Left ventricle myocardium superior (tissue), 1 donor: ENCODE results near the gene U2AF2. TPM values are rescaled to one million over a fixed set of nuclear protein-coding genes. Genes with fewer than 3 reads are reported as not detected.
"Not testable (repeated sequence)": the region's sequence is repeated elsewhere in the genome, so short reads cannot be mapped to it uniquely, and the experiment has no call there.

Experiments
- ATAC-seq: fragments of 200-7000 bp; cut with Tn5 transposase; one replicate; pipeline ENCODE4 v1.9.1; 2020; ENCODE audit warnings: mild to moderate bottlenecking, moderate library complexity
- DNase-seq: peaks from one replicate; pipeline ENCODE4 v3.0.0-alpha.2; 2020
- intact Hi-C: fragments of 100-400 bp; cut with micrococcal nuclease; formaldehyde crosslinking; loops from one replicate; pipeline ENCODE4 v1.11.0; 2022
- total RNA-seq: library from RNA; stranded (reverse); fragmentation: NEBNext Ultra II Directional; extraction: Animal tissue kit (Norgen Biotek cat#: 25700); gene quantifications from one replicate; pipeline ENCODE4 v1.2.1, GENCODE V29; 2021
- donor health status: DM: no; HTN: yes; CAD: no; lungs with severe emphysema.

The U2AF2 gene
- total RNA-seq, 1 donor from 2014 or later = 79.9 TPM

- ATAC-seq (no peak), DNase-seq (no peak)
- intact Hi-C loops = no loop called here
Observed at GRCh38 chr19:55694656-55695491, 40.0 kb downstream of the U2AF2 start.

GRCh38 chr19:55695511-55696290 is 40.9 kb downstream of the U2AF2 start:
- no peak for ATAC-seq
- intact Hi-C loops = no loop called here
- DNase-seq = no peak

- intact Hi-C loops = no loop called here
- DNase-seq = no peak
- ATAC-seq = no peak
Observed at GRCh38 chr19:55696301-55697068, 41.6 kb downstream of the U2AF2 start.

- intact Hi-C loops = no loop called here
- DNase-seq (no peak), ATAC-seq (no peak)
Observed at GRCh38 chr19:55697069-55697440, 42.2 kb downstream of the U2AF2 start.

GRCh38 chr19:55697698-55698097 is 42.9 kb downstream of the U2AF2 start:
- intact Hi-C loops = no loop called here
- ATAC-seq (no peak), DNase-seq (no peak)

- ATAC-seq (no peak), DNase-seq (no peak)
- intact Hi-C loops = no loop called here
Observed at GRCh38 chr19:55698256-55698655, 43.4 kb downstream of the U2AF2 start.

GRCh38 chr19:55699221-55699620 is 44.4 kb downstream of the U2AF2 start:
- ATAC-seq (no peak), DNase-seq (no peak)
- intact Hi-C loops = no loop called here

GRCh38 chr19:55700813-55701212 is 46.0 kb downstream of the U2AF2 start:
- ATAC-seq (no peak), DNase-seq (no peak)
- intact Hi-C loops = no loop called here

- ATAC-seq = peak; percentile 31
- intact Hi-C loops = no loop called here
- DNase-seq = no peak
Observed at GRCh38 chr19:55702131-55702627, 47.3 kb downstream of the U2AF2 start.

- DNase-seq = peak; percentile 67
- ATAC-seq = peak; percentile 70
- intact Hi-C loops = no loop called here
Observed at GRCh38 chr19:55703790-55704215, 49.0 kb downstream of the U2AF2 start.

GRCh38 chr19:55704494-55705245 is 49.8 kb downstream of the U2AF2 start:
- peak; percentile 23 for ATAC-seq
- DNase-seq = peak; percentile 27
- intact Hi-C loops = no loop called here

GRCh38 chr19:55705972-55706371 is 51.1 kb downstream of the U2AF2 start:
- DNase-seq (no peak), ATAC-seq (no peak)
- intact Hi-C loops = no loop called here

GRCh38 chr19:55711719-55712118 is 56.9 kb downstream of the U2AF2 start:
- DNase-seq (no peak), ATAC-seq (no peak)
- intact Hi-C loops = no loop called here

- DNase-seq (no peak), ATAC-seq (no peak)
- intact Hi-C loops = no loop called here
Observed at GRCh38 chr19:55712804-55713631, 58.2 kb downstream of the U2AF2 start.

GRCh38 chr19:55716531-55716930 is 61.7 kb downstream of the U2AF2 start:
- ATAC-seq (no peak), DNase-seq (no peak)
- intact Hi-C loops = no loop called here

- no peak for ATAC-seq
- DNase-seq = no peak
- intact Hi-C loops = no loop called here
Observed at GRCh38 chr19:55717251-55717650, 62.4 kb downstream of the U2AF2 start.

GRCh38 chr19:55717879-55718711 is 63.3 kb downstream of the U2AF2 start:
- DNase-seq, ATAC-seq, intact Hi-C loops: not testable (repeated sequence)
